HG03196 (cell line): ENCODE results near the gene HES1.
"Not testable (repeated sequence)": the region's sequence is repeated elsewhere in the genome, so short reads cannot be mapped to it uniquely, and the experiment has no call there.

Experiments used
- ATAC-seq: cut with Tn5 transposase; IDR thresholded peaks from one replicate; pipeline ENCODE4 v1.9.1; 2021; ENCODE audit not compliant: unreplicated experiment

The HES1 gene

GRCh38 chr3:194124193-194124592 lies 11.8 kb upstream of the HES1 start:
- ATAC-seq = no peak

GRCh38 chr3:194125442-194125841 lies 10.5 kb upstream of the HES1 start:
- ATAC-seq = no peak

- no peak for ATAC-seq
Measured at GRCh38 chr3:194126790-194127189, 9.2 kb upstream of the HES1 start.

GRCh38 chr3:194128202-194128918 lies 7.6 kb upstream of the HES1 start:
- ATAC-seq = no peak

GRCh38 chr3:194128919-194129295 lies 7.0 kb upstream of the HES1 start:
- not testable (repeated sequence) for ATAC-seq

- no peak for ATAC-seq
Measured at GRCh38 chr3:194129581-194130133, 6.3 kb upstream of the HES1 start.

- ATAC-seq = no peak
Measured at GRCh38 chr3:194130188-194130587, 5.8 kb upstream of the HES1 start.

- ATAC-seq = peak; percentile 40
Measured at GRCh38 chr3:194130807-194131589, 5.0 kb upstream of the HES1 start.

- no peak for ATAC-seq
Measured at GRCh38 chr3:194132465-194133286, 3.3 kb upstream of the HES1 start.

- ATAC-seq = no peak
Measured at GRCh38 chr3:194133661-194134230, 2.2 kb upstream of the HES1 start.

GRCh38 chr3:194134231-194134756 lies 1.7 kb upstream of the HES1 start:
- peak; percentile 14 for ATAC-seq

GRCh38 chr3:194134757-194135515 lies 1.0 kb upstream of the HES1 start:
- ATAC-seq = peak; percentile 34

GRCh38 chr3:194135516-194135805 lies 487 bp upstream of the HES1 start:
- no peak for ATAC-seq

GRCh38 chr3:194136519-194137007 lies 615 bp downstream of the HES1 start:
- no peak for ATAC-seq

GRCh38 chr3:194137008-194137505 lies 1.1 kb downstream of the HES1 start:
- ATAC-seq = no peak

- peak; percentile 33 for ATAC-seq
Measured at GRCh38 chr3:194137506-194138474, 1.8 kb downstream of the HES1 start.

GRCh38 chr3:194138732-194139070 lies 2.8 kb downstream of the HES1 start:
- no peak for ATAC-seq

GRCh38 chr3:194139071-194139813 lies 3.3 kb downstream of the HES1 start:
- no peak for ATAC-seq
